Measurements from ENCODE around the gene MRTFA. TPM values are rescaled to one million over a fixed set of nuclear protein-coding genes. Genes with fewer than 3 reads are reported as not detected.
A peak's percentile ranks its signal among the peaks of the same experiment; 100 is the strongest.

The MRTFA gene
- total RNA-seq, 1 experiment from 2014 or later, result 52.7 TPM

GRCh38 chr22:40434106-40434505 is 202.4 kb downstream of the MRTFA start:
- Mint-ChIP-seq H3K4me1 (ENCODE audit: insufficient read depth, unreplicated experiment) (peaks cover 22% of the 10 kb centered on the region), H3K27ac (ENCODE audit: low read depth, unreplicated experiment) (no peak overlapping the region), H3K36me3 (ENCODE audit: insufficient read depth, unreplicated experiment) (peaks cover 39% of the 10 kb centered on the region), H3K9me3 (ENCODE audit: unreplicated experiment) (no peaks in the 10 kb centered on the region), H3K4me3 (ENCODE audit: unreplicated experiment) (no peak overlapping the region), H3K27me3 (ENCODE audit: insufficient read depth, unreplicated experiment) (no peaks in the 10 kb centered on the region)
- ChIA-PET POLR2A (interaction anchor here (1.2 to 5.8 kb wide), 4 partner anchors 15 to 217 kb away, joined by 3 to 30 read pairs (median 4); partner anchors contain the start of gene MRTFA), CTCF (interaction anchor here (1.1 to 12.1 kb wide), 3 partner anchors 9 to 215 kb away, joined by 3 to 220 read pairs (median 8); no protein-coding TSS in a partner anchor)
- intact Hi-C loops (cut with micrococcal nuclease), result loop anchor here (10.0 kb wide), 1 partner anchor 321 kb away; no protein-coding TSS in a partner anchor
- DNase-seq (ENCODE audit: unreplicated experiment), result no peak
- TF ChIP-seq CTCF (IDR thresholded peaks at IDR 0.05; ENCODE audit: unreplicated experiment), result no peak
- TSS peak; percentile 30 for BruUV-seq (replicated peaks)

- no TSS peak for BruUV-seq (replicated peaks)
- Mint-ChIP-seq H3K27ac (ENCODE audit: low read depth, unreplicated experiment) (no peak overlapping the region), H3K27me3 (ENCODE audit: insufficient read depth, unreplicated experiment) (no peaks in the 10 kb centered on the region), H3K36me3 (ENCODE audit: insufficient read depth, unreplicated experiment) (peaks cover 45% of the 10 kb centered on the region), H3K9me3 (ENCODE audit: unreplicated experiment) (no peaks in the 10 kb centered on the region), H3K4me3 (ENCODE audit: unreplicated experiment) (no peak overlapping the region), H3K4me1 (ENCODE audit: insufficient read depth, unreplicated experiment) (peaks cover 22% of the 10 kb centered on the region)
- ChIA-PET POLR2A (interaction anchor here (0.8 to 5.8 kb wide), 6 partner anchors 15 to 327 kb away, joined by 3 to 30 read pairs (median 4); partner anchors contain the start of gene MRTFA), CTCF (interaction anchor here (0.6 to 12.1 kb wide), 5 partner anchors 9 to 415 kb away, joined by 3 to 220 read pairs (median 3); no protein-coding TSS in a partner anchor)
- TF ChIP-seq CTCF (IDR thresholded peaks at IDR 0.05; ENCODE audit: unreplicated experiment), result no peak
- DNase-seq (ENCODE audit: unreplicated experiment), result no peak
- intact Hi-C loops (cut with micrococcal nuclease), result loop anchor here (10.0 kb wide), 1 partner anchor 321 kb away; no protein-coding TSS in a partner anchor
Observed at GRCh38 chr22:40433416-40434090, 203.0 kb downstream of the MRTFA start.

- Mint-ChIP-seq H3K9me3 (ENCODE audit: unreplicated experiment) (no peaks in the 10 kb centered on the region), H3K4me3 (ENCODE audit: unreplicated experiment) (no peak overlapping the region), H3K36me3 (ENCODE audit: insufficient read depth, unreplicated experiment) (peaks cover 53% of the 10 kb centered on the region), H3K27ac (ENCODE audit: low read depth, unreplicated experiment) (peak overlapping the region; percentile 42), H3K27me3 (ENCODE audit: insufficient read depth, unreplicated experiment) (no peaks in the 10 kb centered on the region), H3K4me1 (ENCODE audit: insufficient read depth, unreplicated experiment) (peaks cover 18% of the 10 kb centered on the region)
- intact Hi-C loops (cut with micrococcal nuclease), result loop anchor here (10.0 kb wide), 1 partner anchor 322 kb away; no protein-coding TSS in a partner anchor
- POLR2A ChIA-PET, result interaction anchor here (0.7 to 5.8 kb wide), 5 partner anchors 13 to 219 kb away, joined by 3 to 30 read pairs (median 4); no protein-coding TSS in a partner anchor
- no TSS peak for BruUV-seq (replicated peaks)
- CTCF ChIA-PET, result interaction anchor here (0.6 to 12.1 kb wide), 4 partner anchors 54 to 216 kb away, joined by 3 to 220 read pairs (median 6); no protein-coding TSS in a partner anchor
- DNase-seq (ENCODE audit: unreplicated experiment), result no peak
- TF ChIP-seq CTCF (IDR thresholded peaks at IDR 0.05; ENCODE audit: unreplicated experiment), result no peak
Observed at GRCh38 chr22:40432625-40433024, 203.9 kb downstream of the MRTFA start.

GRCh38 chr22:40432157-40432556 is 204.4 kb downstream of the MRTFA start:
- ChIA-PET POLR2A (interaction anchor here (0.7 to 5.8 kb wide), 5 partner anchors 13 to 219 kb away, joined by 3 to 30 read pairs (median 3); no protein-coding TSS in a partner anchor), CTCF (no interaction called here)
- no peak overlapping the region for H3K4me3 Mint-ChIP-seq (ENCODE audit: unreplicated experiment)
- no peak for DNase-seq (ENCODE audit: unreplicated experiment)
- no peak for TF ChIP-seq CTCF (IDR thresholded peaks at IDR 0.05; ENCODE audit: unreplicated experiment)
- peak overlapping the region; percentile 42 for H3K27ac Mint-ChIP-seq (ENCODE audit: low read depth, unreplicated experiment)
- H3K36me3 Mint-ChIP-seq (ENCODE audit: insufficient read depth, unreplicated experiment), result peaks cover 56% of the 10 kb centered on the region
- peaks cover 15% of the 10 kb centered on the region for H3K4me1 Mint-ChIP-seq (ENCODE audit: insufficient read depth, unreplicated experiment)
- H3K27me3 Mint-ChIP-seq (ENCODE audit: insufficient read depth, unreplicated experiment), result no peaks in the 10 kb centered on the region
- H3K9me3 Mint-ChIP-seq (ENCODE audit: unreplicated experiment), result no peaks in the 10 kb centered on the region
- intact Hi-C loops (cut with micrococcal nuclease), result loop anchor here (10.0 kb wide), 1 partner anchor 323 kb away; no protein-coding TSS in a partner anchor
- BruUV-seq (replicated peaks), result no TSS peak
